Liver (tissue), 9 donors: Measurements from ENCODE around the gene VAPA. TPM values are rescaled to one million over a fixed set of nuclear protein-coding genes. Genes with fewer than 3 reads are reported as not detected.

Experiments
- DNase-seq: peaks from one replicate; pipeline ENCODE4 v3.0.0-alpha.2; 2017; ENCODE audit warnings: low spot score
- H3K27ac ChIP-seq, 2 donors: one replicate each; pipeline ENCODE4 v1.7.0; 2013; ENCODE audit warnings: inconsistent platforms in 2 of 2, low read length in 2 of 2, control low read depth in 1 of 2, low read depth in 1 of 2, mild to moderate bottlenecking in 1 of 2
- H3K27me3 ChIP-seq, 4 donors: one replicate each; pipeline versions ENCODE4 v1.6.1 to v1.7.0; 2013; ENCODE audit warnings: low read length in 3 of 4, inconsistent platforms in 1 of 4, mild to moderate bottlenecking in 1 of 4, moderate library complexity in 1 of 4; ENCODE audit not compliant: control insufficient read depth in 4 of 4, insufficient read depth in 4 of 4
- H3K36me3 ChIP-seq, 4 donors: one replicate each; pipeline versions ENCODE4 v1.6.1 to v1.7.0; 2013; ENCODE audit warnings: low read length in 3 of 4, mild to moderate bottlenecking in 3 of 4, low read depth in 1 of 4, moderate library complexity in 1 of 4; ENCODE audit not compliant: control insufficient read depth in 4 of 4, insufficient read depth in 3 of 4
- H3K4me1 ChIP-seq, 4 donors: one replicate each; pipeline versions ENCODE4 v1.6.1 to v1.7.0; 2013; ENCODE audit warnings: low read length in 3 of 4, mild to moderate bottlenecking in 3 of 4, moderate library complexity in 1 of 4; ENCODE audit not compliant: control insufficient read depth in 4 of 4, insufficient read depth in 4 of 4
- H3K4me3 ChIP-seq, 3 donors: one replicate each; pipeline versions ENCODE4 v1.6.1 to v1.7.0; 2013; ENCODE audit warnings: low read length in 3 of 3, control low read depth in 1 of 3, low read depth in 1 of 3, mild to moderate bottlenecking in 1 of 3
- H3K9ac ChIP-seq, 2 donors: one replicate each; pipeline ENCODE4 v1.7.0; 2013; ENCODE audit warnings: low read length in 2 of 2, mild to moderate bottlenecking in 2 of 2, moderate library complexity in 2 of 2, control low read depth in 1 of 2, low read depth in 1 of 2
- H3K9me3 ChIP-seq, 4 donors: one replicate each; pipeline versions ENCODE4 v1.6.1 to v1.7.0; 2013; ENCODE audit warnings: low read length in 3 of 4; ENCODE audit not compliant: control insufficient read depth in 4 of 4
- ATF3 ChIP-seq: IDR thresholded peaks from 2 replicates; pipeline ENCODE4 v1.6.1; 2016; ENCODE audit warnings: antibody characterized with exemption
- CTCF ChIP-seq: fragments of 150-350 bp; IDR thresholded peaks from 2 replicates; pipeline ENCODE4 v1.5.1; 2017; ENCODE audit warnings: improper control_type of control experiment, low read depth, low read length; ENCODE audit not compliant: missing input control
- EGR1 ChIP-seq, 2 donors: IDR thresholded peaks; 2 replicates each; pipeline ENCODE4 v1.6.1; 2016 to 2018; ENCODE audit warnings: antibody characterized with exemption in 2 of 2, low read depth in 2 of 2
- FOXA1 ChIP-seq: IDR thresholded peaks from 2 replicates; pipeline ENCODE4 v1.6.1; 2016; ENCODE audit warnings: antibody characterized with exemption
- FOXA2 ChIP-seq: IDR thresholded peaks from 2 replicates; pipeline ENCODE4 v1.6.1; 2016; ENCODE audit warnings: antibody characterized with exemption
- GABPA ChIP-seq, 2 donors: IDR thresholded peaks in 1 of 2; conservative IDR thresholded peaks in 1 of 2; 2 replicates each; pipeline ENCODE4 v1.6.1; 2016; ENCODE audit warnings: antibody characterized with exemption in 2 of 2, mild to moderate bottlenecking in 1 of 2, moderate library complexity in 1 of 2
- HNF4A ChIP-seq, 2 donors: conservative IDR thresholded peaks; 2 replicates each; pipeline ENCODE4 v1.6.1; 2016; ENCODE audit warnings: antibody characterized with exemption in 2 of 2, mild to moderate bottlenecking in 2 of 2
- HNF4G ChIP-seq: IDR thresholded peaks from 2 replicates; pipeline ENCODE4 v1.6.1; 2016; ENCODE audit warnings: antibody characterized with exemption
- JUND ChIP-seq, 2 donors: IDR thresholded peaks; 2 replicates each; pipeline ENCODE4 v1.6.1; 2016; ENCODE audit warnings: antibody characterized with exemption in 2 of 2
- NR2F2 ChIP-seq: IDR thresholded peaks from 2 replicates; pipeline ENCODE4 v1.6.1; 2016; ENCODE audit warnings: antibody characterized with exemption
- RAD21 ChIP-seq, 2 donors: IDR thresholded peaks; 2 replicates each; pipeline ENCODE4 v1.6.1; 2016; ENCODE audit warnings: antibody characterized with exemption in 2 of 2, mild to moderate bottlenecking in 2 of 2
- REST ChIP-seq: IDR thresholded peaks from 2 replicates; pipeline ENCODE4 v1.6.1; 2016; ENCODE audit warnings: antibody characterized with exemption, mild to moderate bottlenecking
- RXRA ChIP-seq, 2 donors: IDR thresholded peaks; 2 replicates each; pipeline ENCODE4 v1.6.1; 2017 to 2018; ENCODE audit warnings: antibody characterized with exemption in 2 of 2, mild to moderate bottlenecking in 1 of 2
- SP1 ChIP-seq: IDR thresholded peaks from 2 replicates; pipeline ENCODE4 v1.6.1; 2018; ENCODE audit warnings: antibody characterized with exemption, mild to moderate bottlenecking
- TAF1 ChIP-seq: conservative IDR thresholded peaks from 2 replicates; pipeline ENCODE4 v1.6.1; 2016; ENCODE audit warnings: antibody characterized with exemption, mild to moderate bottlenecking
- YY1 ChIP-seq: IDR thresholded peaks from 2 replicates; pipeline ENCODE4 v1.6.1; 2016; ENCODE audit warnings: antibody characterized with exemption, mild to moderate bottlenecking
- ZBTB33 ChIP-seq: IDR thresholded peaks from 2 replicates; pipeline ENCODE4 v1.6.1; 2016; ENCODE audit warnings: antibody characterized with exemption
- WGBS: extraction: QIAGEN DNeasy Blood & Tissue Kit; methylation state at CpG from one replicate; pipeline ENCODE4 v1.1.7; 2013; 5-methylcytosine and 5-hydroxymethylcytosine counted together
- polyA plus RNA-seq, 2 donors: library from polyadenylated mRNA; stranded (reverse) in 1 of 2; unstranded in 1 of 2; fragments of 200-250 nt in 1 of 2; fragments of >200 nt in 1 of 2; fragmentation: Nextera tagmentation in 1 of 2; extraction: Ambion mirVana in 1 of 2; gene quantifications; one replicate each; pipeline versions ENCODE4 v1.2.1 to v1.2.3, GENCODE V29; 2013 to 2015
- total RNA-seq, 2 donors: library from RNA; depleted of rRNA; stranded (reverse); fragments of >200 nt; gene quantifications; one replicate each; pipeline ENCODE4 v1.2.3, GENCODE V29; 2014
- TF ChIP-seq, protein P1 (sequence below): IDR thresholded peaks from 2 replicates; pipeline ENCODE4 v1.6.1; 2016; ENCODE audit warnings: antibody characterized with exemption
- donor health status: healthy.
- donor health status: healthy.
- donor health status: healthy.
- donor health status: healthy.
- donor health status: healthy.

Gene VAPA
- total and polyA plus RNA-seq, 4 donors: 80.7 to 114 (median 91.0) TPM

DNA sequence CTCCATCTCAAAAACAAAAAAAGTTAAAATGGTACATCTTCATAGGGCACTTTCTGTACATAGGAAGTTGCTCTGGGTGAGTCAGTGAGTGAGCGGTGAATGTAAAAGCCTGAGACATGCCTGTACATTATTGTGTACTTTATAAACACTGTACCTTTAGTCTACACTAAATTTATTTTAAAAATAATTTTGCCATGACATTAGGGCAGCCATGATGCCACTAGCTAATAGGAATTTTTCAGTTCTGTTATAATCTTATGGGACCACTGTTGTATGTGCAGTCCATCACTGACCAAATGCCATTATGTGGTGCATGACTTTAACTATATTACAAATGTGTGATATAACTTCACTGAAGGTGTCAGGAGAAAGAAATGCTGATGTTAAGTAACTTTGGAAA, 39.1 kb upstream of the VAPA start:
- no peak overlapping the region for H3K4me3 ChIP-seq
- no peaks in the 10 kb centered on the region for H3K4me1 ChIP-seq
- TF ChIP-seq TAF1 (no peak), ZBTB33 (no peak)
- no peak overlapping the region for H3K9ac ChIP-seq
- 99% methylated on average over 1 of the region's 1 CpG for WGBS
- no peaks in the 10 kb centered on the region for H3K36me3 ChIP-seq
- no peak overlapping the region for H3K27ac ChIP-seq
- H3K27me3 ChIP-seq: no peaks in the 10 kb centered on the region
- no peaks in the 10 kb centered on the region for H3K9me3 ChIP-seq
- DNase-seq: no peak

DNA sequence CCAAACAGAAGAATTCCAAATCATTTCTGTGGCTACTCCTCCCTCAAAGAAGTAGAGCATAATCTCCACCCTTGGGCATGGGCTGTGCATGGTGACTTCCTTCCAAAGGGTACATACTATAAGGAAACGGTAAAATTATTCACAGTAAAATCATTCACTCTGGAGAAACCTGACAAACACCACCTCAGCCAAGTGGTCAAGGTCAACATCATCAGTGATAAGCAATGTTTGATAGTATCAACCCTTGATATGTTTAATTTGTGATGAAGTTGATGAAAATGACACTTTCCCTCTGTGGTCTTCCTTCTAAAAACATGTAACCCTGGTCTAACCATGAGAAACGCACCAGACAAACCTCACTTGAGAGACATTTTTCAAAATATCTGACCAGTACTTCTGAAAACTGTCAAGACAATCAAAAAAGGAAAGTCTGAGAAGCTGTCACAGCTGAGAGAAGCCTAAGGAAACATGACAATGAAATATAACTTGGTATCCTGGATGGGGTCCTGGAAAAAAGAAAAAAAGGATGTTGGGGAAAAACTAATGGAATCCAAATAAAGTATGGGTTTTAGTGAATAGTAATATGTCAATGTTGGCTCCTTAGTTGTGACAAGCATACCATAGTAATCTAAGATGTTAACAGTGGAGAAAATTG, 37.5 kb upstream of the VAPA start:
- no peaks in the 10 kb centered on the region for H3K9me3 ChIP-seq
- no peak overlapping the region for H3K9ac ChIP-seq
- 69% methylated on average over 2 of the region's 2 CpGs for WGBS
- no peaks in the 10 kb centered on the region for H3K4me1 ChIP-seq
- no peaks in the 10 kb centered on the region for H3K36me3 ChIP-seq
- no peak for DNase-seq
- H3K4me3 ChIP-seq: no peak overlapping the region
- no peak for TF ChIP-seq CTCF
- TF ChIP-seq EGR1 (IDR thresholded peaks at IDR 0.05; ENCODE audit: low read depth in 2 of 2): no peak
- no peak for TF ChIP-seq GABPA (IDR thresholded peaks at IDR 0.05 in 1 of 2, conservative IDR thresholded peaks at IDR 0.05 in 1 of 2)
- TF ChIP-seq ZBTB33: no peak
- TF ChIP-seq HNF4A (conservative IDR thresholded peaks at IDR 0.05): no peak
- no peak for TF ChIP-seq REST
- TF ChIP-seq RAD21 (IDR thresholded peaks at IDR 0.05): no peak
- TF ChIP-seq FOXA1: no peak
- TF ChIP-seq, protein P1, sequence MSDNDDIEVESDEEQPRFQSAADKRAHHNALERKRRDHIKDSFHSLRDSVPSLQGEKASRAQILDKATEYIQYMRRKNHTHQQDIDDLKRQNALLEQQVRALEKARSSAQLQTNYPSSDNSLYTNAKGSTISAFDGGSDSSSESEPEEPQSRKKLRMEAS: no peak
- no peak for TF ChIP-seq RXRA (IDR thresholded peaks at IDR 0.05)
- no peak for TF ChIP-seq NR2F2
- no peak for TF ChIP-seq ATF3
- no peak for TF ChIP-seq TAF1
- no peak for TF ChIP-seq YY1
- no peak for TF ChIP-seq HNF4G
- TF ChIP-seq JUND (IDR thresholded peaks at IDR 0.05): no peak
- no peak for TF ChIP-seq SP1
- TF ChIP-seq FOXA2: no peak
- peak overlapping the region in 1 of 2 donors; percentile 12 for H3K27ac ChIP-seq
- H3K27me3 ChIP-seq: no peaks in the 10 kb centered on the region
